SK-N-SH (cell line): ENCODE data around the gene DGKZ. TPM values are rescaled to one million over a fixed set of nuclear protein-coding genes. Genes with fewer than 3 reads are reported as not detected.
A peak's percentile ranks its signal among the peaks of the same experiment; 100 is the strongest.

ENCODE experiments used
- CTCF ChIA-PET: fragments of 300-600, 350-600 bp; formaldehyde crosslinking; extraction: SDS; loops from one replicate; lab custom pipeline; 2021; lab: Yijun Ruan, JAX
- POLR2A ChIA-PET: fragments of 350-600 bp; sonication (Branson Sonifier 250); formaldehyde crosslinking; extraction: SDS; loops from one replicate; lab custom pipeline; 2020; ENCODE audit warnings: antibody characterized with exemption, inconsistent platforms; lab: Yijun Ruan, JAX
- DNase-seq: peaks from one replicate; pipeline ENCODE4 v3.0.0; 2012
- H2AFZ ChIP-seq: fragments of 200-600 bp; sonication (generic); 2 replicates; pipeline ENCODE4 v1.8.1; 2016; ENCODE audit warnings: antibody characterized with exemption, mild to moderate bottlenecking, low read depth
- H3F3A ChIP-seq: fragments of 200-600 bp; sonication (generic); replicated peaks from 2 replicates; pipeline ENCODE3; 2016; ENCODE audit warnings: antibody characterized with exemption, mild to moderate bottlenecking; ENCODE audit not compliant: insufficient read depth
- H3K27ac ChIP-seq, 2 experiments: fragments of 200-500 bp in 1 of 2; fragments of 200-600 bp in 1 of 2; sonication (Bioruptor generic) in 1 of 2; sonication (generic), shearing (Covaris generic) in 1 of 2; 2 replicates each; pipeline versions ENCODE4 v1.5.1 to v1.6.1; 2014 to 2016; ENCODE audit warnings: low read depth in 2 of 2, inconsistent platforms in 1 of 2, low read length in 1 of 2, mild to moderate bottlenecking in 1 of 2, mixed read lengths in 1 of 2
- H3K27me3 ChIP-seq: fragments of 200-600 bp; sonication (generic), shearing (Covaris generic); 2 replicates; pipeline ENCODE4 v1.6.1; 2016; ENCODE audit warnings: mixed run types; ENCODE audit not compliant: insufficient read depth
- H3K36me3 ChIP-seq, 2 experiments: fragments of 200-500 bp in 1 of 2; fragments of 200-600 bp in 1 of 2; sonication (Bioruptor generic) in 1 of 2; sonication (generic) in 1 of 2; replicated peaks in 1 of 2; 2 replicates each; pipeline versions ENCODE3 to v1.5.1; 2014 to 2016; ENCODE audit warnings: low read length in 1 of 2, mild to moderate bottlenecking in 1 of 2; ENCODE audit not compliant: insufficient read depth in 2 of 2, control insufficient read depth in 1 of 2
- H3K4me1 ChIP-seq, 2 experiments: fragments of 200-500 bp in 1 of 2; fragments of 200-600 bp in 1 of 2; sonication (Bioruptor generic) in 1 of 2; sonication (generic), shearing (Covaris generic) in 1 of 2; 2 replicates each; pipeline versions ENCODE4 v1.5.1 to v1.6.1; 2014 to 2016; ENCODE audit warnings: low read depth in 1 of 2, low read length in 1 of 2, mixed run types in 1 of 2; ENCODE audit not compliant: insufficient read depth in 2 of 2, control insufficient read depth in 1 of 2
- H3K4me2 ChIP-seq: fragments of 200-600 bp; sonication (generic), shearing (Covaris generic); 2 replicates; pipeline ENCODE4 v1.6.1; 2017; ENCODE audit warnings: mixed run types
- H3K4me3 ChIP-seq, 2 experiments: fragments of 200-500 bp in 1 of 2; fragments of 200-600 bp in 1 of 2; sonication (Bioruptor generic) in 1 of 2; sonication (generic), shearing (Covaris generic) in 1 of 2; 2 replicates each; pipeline versions ENCODE4 v1.5.1 to v1.8.1; 2014 to 2016; ENCODE audit warnings: low read depth in 2 of 2, inconsistent platforms in 1 of 2, low read length in 1 of 2, mild to moderate bottlenecking in 1 of 2, mixed read lengths in 1 of 2, moderate library complexity in 1 of 2
- H3K79me2 ChIP-seq: fragments of 200-600 bp; sonication (generic); 2 replicates; pipeline ENCODE4 v1.8.1; 2017; ENCODE audit warnings: mild to moderate bottlenecking; ENCODE audit not compliant: insufficient read depth
- H3K9ac ChIP-seq: fragments of 200-600 bp; sonication (generic); 2 replicates; pipeline ENCODE4 v1.6.1; 2017; ENCODE audit warnings: mixed run types
- H3K9me2 ChIP-seq: fragments of 200-600 bp; sonication (generic); 2 replicates; pipeline ENCODE4 v1.6.1; 2017; ENCODE audit warnings: mixed run types
- H3K9me3 ChIP-seq: fragments of 200-600 bp; sonication (generic); 2 replicates; pipeline ENCODE4 v1.6.1; 2017; ENCODE audit warnings: mixed run types, mild to moderate bottlenecking, moderate library complexity
- H4K20me1 ChIP-seq: fragments of 200-600 bp; sonication (generic); 2 replicates; pipeline ENCODE4 v1.6.1; 2017; ENCODE audit warnings: mild to moderate bottlenecking, mixed run types; ENCODE audit not compliant: insufficient read depth
- CTCF ChIP-seq: fragments of 200-600 bp; sonication (generic); IDR thresholded peaks from 2 replicates; pipeline ENCODE4 v1.6.1; 2017; ENCODE audit warnings: antibody characterized with exemption, mild to moderate bottlenecking, moderate library complexity
- FOXJ3 ChIP-seq: sonication (generic); formaldehyde crosslinking; IDR thresholded peaks from 2 replicates; pipeline ENCODE4 v1.5.1; 2020; ENCODE audit warnings: mild to moderate bottlenecking, missing genetic modification reagents
- MAX ChIP-seq: IDR thresholded peaks from 2 replicates; pipeline ENCODE4 v1.4.0; 2012; ENCODE audit warnings: low read depth
- MXI1 ChIP-seq: IDR thresholded peaks from 2 replicates; pipeline ENCODE4 v1.6.1; 2012; ENCODE audit warnings: mild to moderate bottlenecking, low read depth, low read length, improper control_type of control experiment
- NFIC ChIP-seq: IDR thresholded peaks from 2 replicates; pipeline ENCODE4 v1.4.0; 2012; ENCODE audit warnings: borderline replicate concordance
- RAD21 ChIP-seq: IDR thresholded peaks from 2 replicates; pipeline ENCODE4 v1.6.1; 2012; ENCODE audit warnings: mild to moderate bottlenecking, low read length
- RCOR1 ChIP-seq: fragments of 150-350 bp; IDR thresholded peaks from 2 replicates; pipeline ENCODE4 v1.6.1; 2017; ENCODE audit warnings: antibody characterized with exemption, low read length
- SMC3 ChIP-seq: IDR thresholded peaks from 2 replicates; pipeline ENCODE4 v1.6.1; 2012; ENCODE audit warnings: low read depth, low read length, improper control_type of control experiment
- TEAD4 ChIP-seq: IDR thresholded peaks from 2 replicates; pipeline ENCODE4 v1.4.0; 2012; ENCODE audit warnings: mild to moderate bottlenecking, borderline replicate concordance; ENCODE audit not compliant: insufficient read depth
- WGBS: methylation state at CpG from one replicate; pipeline ENCODE4 v1.1.6; 2017; ENCODE audit warnings: low lambda C conversion rate; 5-methylcytosine and 5-hydroxymethylcytosine counted together
- polyA plus RNA-seq, 3 experiments: library from polyadenylated mRNA; depleted of rRNA; stranded (reverse); fragments of >200 nt; gene quantifications; 2 replicates each; pipeline ENCODE4 v1.2.3, GENCODE V29; 2012
- TF ChIP-seq, protein P1 (sequence below): fragments of 150-350 bp; IDR thresholded peaks from 2 replicates; pipeline ENCODE4 v1.6.1; 2017; ENCODE audit warnings: antibody characterized with exemption, low read length, low read depth, borderline replicate concordance
- TF ChIP-seq, protein P2 (sequence below): fragments of 150-350 bp; IDR thresholded peaks from 2 replicates; pipeline ENCODE4 v1.6.1; 2016; ENCODE audit warnings: mild to moderate bottlenecking, low read depth, low read length

The DGKZ gene
- polyA plus RNA-seq, 1 of the 3 experiments (the other 2 are of a cell fraction) = 33.2 TPM

DNA sequence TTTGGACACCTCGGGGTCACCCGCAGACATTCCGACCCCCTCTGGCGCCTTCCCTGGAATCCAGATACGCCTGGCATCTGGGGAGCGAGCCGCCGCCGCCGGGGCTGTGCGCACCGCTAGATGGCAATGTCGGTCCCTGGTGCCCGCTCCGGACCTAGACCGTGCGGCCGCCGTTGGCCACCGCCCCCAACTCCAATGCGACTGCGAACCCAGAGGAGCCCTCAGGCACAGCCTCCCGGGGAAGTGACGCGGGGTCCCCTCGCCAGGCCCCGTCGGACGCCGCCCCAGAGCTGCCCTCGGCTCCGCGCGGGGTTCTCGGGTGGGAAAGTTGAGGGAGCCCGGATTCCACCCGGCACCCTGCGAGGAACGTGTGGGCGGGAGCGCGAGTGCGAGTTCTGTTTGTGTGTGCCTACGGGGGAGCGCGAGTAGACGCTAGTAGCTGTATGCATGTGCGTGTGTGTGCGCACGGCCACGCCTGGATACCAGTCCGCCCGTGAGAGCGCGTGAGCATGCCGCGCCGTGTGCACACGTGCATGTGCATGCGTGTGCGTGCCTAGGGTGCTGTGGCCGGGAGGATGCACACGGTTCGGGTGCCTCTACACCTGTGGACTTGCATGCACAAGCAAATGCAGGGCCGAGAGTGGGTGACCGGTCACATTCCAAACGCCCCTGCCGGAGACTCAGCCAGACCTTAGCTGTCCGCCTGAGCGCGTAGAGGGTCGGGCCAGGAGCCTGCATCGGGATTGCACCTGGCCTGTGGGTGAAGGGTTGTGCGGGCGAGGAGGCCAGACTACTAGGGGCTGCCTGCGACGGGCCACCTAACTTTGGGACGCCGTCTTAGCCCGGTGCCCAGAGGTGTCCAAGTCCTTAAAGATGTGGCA lies 42.4 kb downstream of the DGKZ start:
- Histone ChIP-seq H3K36me3 (no peaks in the 10 kb centered on the region), H3K9me3 (no peaks in the 10 kb centered on the region), H2AFZ (peak overlapping the region; percentile 63; the same call in 1 of the 2 replicates), H3K4me3 (peak overlapping the region; percentile 53 to 71), H3K27ac (no peak overlapping the region), H3K9ac (no peak overlapping the region), H4K20me1 (peaks cover 18% of the 10 kb centered on the region), H3F3A (peaks cover 17% of the 10 kb centered on the region), H3K9me2 (no peaks in the 10 kb centered on the region), H3K4me1 (peaks cover 0 to 27% of the 10 kb centered on the region in 2 experiments; a peak in 2 of 4 replicates), H3K4me2 (peak overlapping the region; percentile 88), H3K27me3 (peaks cover 15% of the 10 kb centered on the region), H3K79me2 (no peaks in the 10 kb centered on the region)
- ChIA-PET CTCF (interaction anchor here (0.7 to 7.6 kb wide), 63 partner anchors 10 to 552 kb away, joined by 3 to 204 read pairs (median 5); partner anchors contain the start of genes DGKZ and MDK), POLR2A (no interaction called here)
- DNase-seq = peak; percentile 95
- TF ChIP-seq, protein P1, sequence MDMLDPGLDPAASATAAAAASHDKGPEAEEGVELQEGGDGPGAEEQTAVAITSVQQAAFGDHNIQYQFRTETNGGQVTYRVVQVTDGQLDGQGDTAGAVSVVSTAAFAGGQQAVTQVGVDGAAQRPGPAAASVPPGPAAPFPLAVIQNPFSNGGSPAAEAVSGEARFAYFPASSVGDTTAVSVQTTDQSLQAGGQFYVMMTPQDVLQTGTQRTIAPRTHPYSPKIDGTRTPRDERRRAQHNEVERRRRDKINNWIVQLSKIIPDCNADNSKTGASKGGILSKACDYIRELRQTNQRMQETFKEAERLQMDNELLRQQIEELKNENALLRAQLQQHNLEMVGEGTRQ = no peak
- TF ChIP-seq, protein P2, sequence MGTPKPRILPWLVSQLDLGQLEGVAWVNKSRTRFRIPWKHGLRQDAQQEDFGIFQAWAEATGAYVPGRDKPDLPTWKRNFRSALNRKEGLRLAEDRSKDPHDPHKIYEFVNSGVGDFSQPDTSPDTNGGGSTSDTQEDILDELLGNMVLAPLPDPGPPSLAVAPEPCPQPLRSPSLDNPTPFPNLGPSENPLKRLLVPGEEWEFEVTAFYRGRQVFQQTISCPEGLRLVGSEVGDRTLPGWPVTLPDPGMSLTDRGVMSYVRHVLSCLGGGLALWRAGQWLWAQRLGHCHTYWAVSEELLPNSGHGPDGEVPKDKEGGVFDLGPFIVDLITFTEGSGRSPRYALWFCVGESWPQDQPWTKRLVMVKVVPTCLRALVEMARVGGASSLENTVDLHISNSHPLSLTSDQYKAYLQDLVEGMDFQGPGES = 0 out of 2 replicates have a peak, but pooled peaks have one; percentile 13
- TF ChIP-seq SMC3 (peak; percentile 81), CTCF (peak; percentile 82), TEAD4 (0 out of 2 replicates have a peak, but pooled peaks have one; percentile 45), RCOR1 (peak; percentile 26; the same call in 1 of the 2 replicates), RAD21 (peak; percentile 80), MAX (peak; percentile 64; the same call in 1 of the 2 replicates), MXI1 (peak; percentile 52; the same call in 1 of the 2 replicates), NFIC (no peak), FOXJ3 (CRISPR knock-in tag) (no peak)
- 6% methylated on average over 33 of the region's 80 CpGs for WGBS
